IMR-90 (cell line): Measurements from ENCODE around the gene CDCA7. TPM values are rescaled to one million over a fixed set of nuclear protein-coding genes. Genes with fewer than 3 reads are reported as not detected.

Experiments used
- ATAC-seq: fragments of 200-7000 bp; cut with Tn5 transposase; 2 replicates; pipeline ENCODE4 v1.9.1; 2020; ENCODE audit warnings: low read depth, mild to moderate bottlenecking, moderate library complexity
- BruUV-seq: library from RNA; stranded (reverse); fragments of 400-500 nt; replicated peaks from 2 replicates; lab custom pipeline; 2021; lab: Mats Ljungman, UMichigan
- CTCF ChIA-PET: fragments of 300-600 bp; formaldehyde crosslinking; extraction: SDS; loops from one replicate; lab custom pipeline; 2021; ENCODE audit warnings: antibody characterized with exemption; lab: Yijun Ruan, JAX
- POLR2A ChIA-PET: fragments of 300-600 bp; sonication (Branson Sonifier 250); formaldehyde crosslinking; loops from one replicate; lab custom pipeline; 2022; ENCODE audit warnings: antibody characterized with exemption; ENCODE audit not compliant: unreplicated experiment; lab: Charles Lee
- DNase-seq: peaks from one replicate; pipeline ENCODE4 v3.0.0; 2013
- H2AFZ ChIP-seq: replicated peaks from 2 replicates; pipeline ENCODE3; 2013; ENCODE audit warnings: low read length, mild to moderate bottlenecking; ENCODE audit not compliant: poor library complexity
- H2AK5ac ChIP-seq: 2 replicates; pipeline ENCODE4 v1.6.1; 2013; ENCODE audit warnings: low read depth, low read length, inconsistent platforms
- H2AK9ac ChIP-seq: replicated peaks from 2 replicates; pipeline ENCODE3; 2013; ENCODE audit warnings: mild to moderate bottlenecking, low read depth, low read length, moderate library complexity; ENCODE audit not compliant: poor library complexity
- H2BK120ac ChIP-seq: 2 replicates; pipeline ENCODE4 v1.6.1; 2013; ENCODE audit warnings: low read depth, low read length, inconsistent platforms
- H2BK15ac ChIP-seq: 3 replicates; pipeline ENCODE4 v1.6.1; 2013; ENCODE audit warnings: low read depth, low read length, inconsistent platforms
- H2BK20ac ChIP-seq: 2 replicates; pipeline ENCODE4 v1.6.1; 2013; ENCODE audit warnings: low read depth, mild to moderate bottlenecking, inconsistent platforms, low read length, moderate library complexity
- H2BK5ac ChIP-seq: 2 replicates; pipeline ENCODE4 v1.6.1; 2013; ENCODE audit warnings: mild to moderate bottlenecking, low read depth, low read length, inconsistent platforms; ENCODE audit not compliant: poor library complexity, severe bottlenecking
- H3K14ac ChIP-seq: replicated peaks from 2 replicates; pipeline ENCODE4 v1.6.1; 2013; ENCODE audit warnings: low read depth, low read length, inconsistent platforms
- H3K18ac ChIP-seq: 2 replicates; pipeline ENCODE4 v1.6.1; 2013; ENCODE audit warnings: low read depth, low read length, control low read depth
- H3K23ac ChIP-seq: 2 replicates; pipeline ENCODE4 v1.6.1; 2013; ENCODE audit warnings: low read depth, low read length, inconsistent platforms
- H3K27ac ChIP-seq: 2 replicates; pipeline ENCODE4 v1.5.1; 2013; ENCODE audit warnings: mild to moderate bottlenecking, control low read depth, low read length; ENCODE audit not compliant: insufficient read depth
- H3K27me3 ChIP-seq: 2 replicates; pipeline ENCODE4 v1.6.1; 2013; ENCODE audit warnings: low read length; ENCODE audit not compliant: control insufficient read depth, insufficient read depth
- H3K36me3 ChIP-seq: 2 replicates; pipeline ENCODE4 v1.6.1; 2013; ENCODE audit warnings: low read length, mixed read lengths; ENCODE audit not compliant: control insufficient read depth, insufficient read depth
- H3K4ac ChIP-seq: 2 replicates; pipeline ENCODE4 v1.6.1; 2013; ENCODE audit warnings: low read depth, low read length, inconsistent platforms
- H3K4me1 ChIP-seq: 2 replicates; pipeline ENCODE4 v1.6.1; 2013; ENCODE audit warnings: low read length, mixed read lengths; ENCODE audit not compliant: control insufficient read depth, insufficient read depth
- H3K4me2 ChIP-seq: 2 replicates; pipeline ENCODE4 v1.6.1; 2013; ENCODE audit warnings: low read depth, mild to moderate bottlenecking, control low read depth, low read length, moderate library complexity
- H3K4me3 ChIP-seq: 2 replicates; pipeline ENCODE4 v1.5.1; 2013; ENCODE audit warnings: low read depth, mild to moderate bottlenecking, control low read depth, low read length, moderate library complexity; ENCODE audit not compliant: insufficient read depth
- H3K56ac ChIP-seq: 2 replicates; pipeline ENCODE4 v1.6.1; 2013; ENCODE audit warnings: low read length, inconsistent platforms; ENCODE audit not compliant: insufficient read depth; ENCODE audit errors: extremely low read depth
- H3K79me1 ChIP-seq, 2 experiments: 2 replicates each; pipeline ENCODE4 v1.6.1; 2013; ENCODE audit warnings: low read length in 2 of 2, inconsistent platforms in 1 of 2, low read depth in 1 of 2
- H3K9ac ChIP-seq: 2 replicates; pipeline ENCODE4 v1.6.1; 2013; ENCODE audit warnings: low read depth, low read length, control low read depth
- H3K9me1 ChIP-seq: 2 replicates; pipeline ENCODE4 v1.6.1; 2013; ENCODE audit warnings: low read length, inconsistent platforms; ENCODE audit not compliant: insufficient read depth
- H3K9me3 ChIP-seq: 2 replicates; pipeline ENCODE4 v1.6.1; 2013; ENCODE audit warnings: low read length; ENCODE audit not compliant: control insufficient read depth, insufficient read depth
- H4K20me1 ChIP-seq: 2 replicates; pipeline ENCODE4 v1.6.1; 2013; ENCODE audit warnings: low read length, inconsistent platforms; ENCODE audit not compliant: insufficient read depth
- H4K5ac ChIP-seq: 2 replicates; pipeline ENCODE4 v1.6.1; 2013; ENCODE audit warnings: mild to moderate bottlenecking, low read depth, low read length, control low read depth
- H4K8ac ChIP-seq, 2 experiments: 2 replicates each; pipeline ENCODE4 v1.6.1; 2013; ENCODE audit warnings: low read depth in 2 of 2, low read length in 2 of 2, control low read depth in 1 of 2, inconsistent platforms in 1 of 2
- H4K91ac ChIP-seq: 2 replicates; pipeline ENCODE4 v1.6.1; 2013; ENCODE audit warnings: low read depth, low read length, inconsistent platforms; ENCODE audit not compliant: insufficient read depth
- CEBPB ChIP-seq: IDR thresholded peaks from 2 replicates; pipeline ENCODE4 v1.6.1; 2012; ENCODE audit warnings: low read depth, low read length, improper control_type of control experiment
- CHD1 ChIP-seq: IDR thresholded peaks from 2 replicates; pipeline ENCODE4 v1.6.1; 2012; ENCODE audit warnings: low read depth, low read length, improper control_type of control experiment
- POLR2A ChIP-seq: IDR thresholded peaks from 2 replicates; pipeline ENCODE4 v1.6.1; 2012; ENCODE audit warnings: mild to moderate bottlenecking, low read depth, low read length
- RAD21 ChIP-seq: IDR thresholded peaks from 2 replicates; pipeline ENCODE4 v1.6.1; 2012; ENCODE audit warnings: low read length, improper control_type of control experiment
- RCOR1 ChIP-seq: IDR thresholded peaks from 2 replicates; pipeline ENCODE4 v1.6.1; 2012; ENCODE audit warnings: mild to moderate bottlenecking, low read length, improper control_type of control experiment; ENCODE audit not compliant: insufficient replicate concordance
- RFX5 ChIP-seq: IDR thresholded peaks from 2 replicates; pipeline ENCODE4 v1.8.0; 2012; ENCODE audit warnings: low read depth, mild to moderate bottlenecking, low read length, moderate library complexity
- SMC3 ChIP-seq: fragments of 150-350 bp; IDR thresholded peaks from 2 replicates; pipeline ENCODE4 v1.6.1; 2016; ENCODE audit warnings: low read depth, mild to moderate bottlenecking, antibody characterized with exemption, low read length, moderate library complexity
- WGBS, 2 experiments: methylation state at CpG; one replicate each; pipeline versions ENCODE4 v1.1.5 to v1.1.7; 2013; ENCODE audit warnings: missing lambda C conversion rate in 2 of 2; ENCODE audit not compliant: insufficient read length in 1 of 2; ENCODE audit errors: extremely low coverage in 2 of 2; 5-methylcytosine and 5-hydroxymethylcytosine counted together
- dilution Hi-C: fragments of 300-500 bp; cut with HindIII; formaldehyde crosslinking; loops from one replicate; pipeline ENCODE4 v1.14.3; 2018; ENCODE audit warnings: low sequenced_read_pairs; ENCODE audit not compliant: unreplicated experiment
- in situ Hi-C: fragments of 300-500 bp; cut with MboI; formaldehyde crosslinking; loops from 3 replicates; pipeline ENCODE4 v1.14.3; 2019; ENCODE audit warnings: low sequenced_read_pairs, inconsistent platforms, mixed read lengths
- intact Hi-C: fragments of 100-400 bp; cut with micrococcal nuclease; formaldehyde crosslinking; loops from 2 replicates; pipeline ENCODE4 v1.10.0; 2022
- polyA plus RNA-seq, 3 experiments: library from polyadenylated mRNA; depleted of rRNA; stranded (reverse); fragments of >200 nt; gene quantifications; 2 replicates each; pipeline ENCODE4 v1.2.3, GENCODE V29; 2012; ENCODE audit warnings: low replicate concordance in 1 of 3
- total RNA-seq: library from RNA; depleted of rRNA; stranded (reverse); fragments of >200 nt; gene quantifications from 2 replicates; pipeline ENCODE4 v1.2.3, GENCODE V29; 2012
- TF ChIP-seq, protein P1 (sequence below): fragments of 150-350 bp; IDR thresholded peaks from 2 replicates; pipeline ENCODE4 v1.6.1; 2017; ENCODE audit warnings: mild to moderate bottlenecking, antibody characterized with exemption, low read length, low read depth

CDCA7 gene
- total and polyA plus RNA-seq, 2 of the 4 experiments (the other 2 are of a cell fraction): 12.0 to 18.7 TPM

DNA sequence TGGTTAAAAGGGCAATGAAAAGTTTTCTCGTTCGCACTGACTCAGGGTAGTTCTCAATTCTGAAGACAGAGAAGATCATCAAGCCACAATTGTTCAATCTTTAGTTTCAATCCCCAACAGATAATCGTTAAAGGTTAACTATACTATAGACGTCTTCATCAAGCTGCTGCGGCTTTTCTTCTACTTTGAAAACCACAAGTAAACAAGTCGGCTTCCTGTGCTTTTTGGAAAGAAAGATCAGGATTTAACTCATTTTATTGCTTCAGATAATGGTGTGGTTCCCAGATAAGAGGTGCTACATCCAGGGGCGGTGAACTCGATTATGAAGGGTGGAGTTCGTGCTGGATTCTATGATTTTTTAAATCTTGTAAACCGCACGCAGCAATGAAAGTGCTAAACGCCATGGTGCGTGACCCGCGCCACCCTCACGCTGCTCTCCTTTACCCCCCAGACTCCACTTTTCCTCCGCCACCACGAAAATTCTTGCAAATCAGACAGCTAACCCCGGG, 545 bp upstream of the CDCA7 start:
- peaks cover 13% of the 10 kb centered on the region for H3K27me3 ChIP-seq
- H3K9ac ChIP-seq: peak overlapping the region; percentile 58
- H4K5ac ChIP-seq: no peak overlapping the region
- H3K4me1 ChIP-seq: peaks cover 2% of the 10 kb centered on the region; the same call in 1 of the 2 replicates
- peak overlapping the region in 1 of 2 experiments; percentile 75; a peak in 2 of 4 replicates for H4K8ac ChIP-seq
- H3K79me1 ChIP-seq: peaks cover 16 to 22% of the 10 kb centered on the region in 2 experiments
- no TSS peak for BruUV-seq
- no peak overlapping the region for H2AK5ac ChIP-seq
- H3K4me3 ChIP-seq: peak overlapping the region; percentile 58
- H3K14ac ChIP-seq: no peak overlapping the region
- H3K4me2 ChIP-seq: peak overlapping the region; percentile 99
- H3K36me3 ChIP-seq: no peaks in the 10 kb centered on the region
- ChIA-PET CTCF (no interaction called here), POLR2A (no interaction called here)
- TF ChIP-seq, protein P1, sequence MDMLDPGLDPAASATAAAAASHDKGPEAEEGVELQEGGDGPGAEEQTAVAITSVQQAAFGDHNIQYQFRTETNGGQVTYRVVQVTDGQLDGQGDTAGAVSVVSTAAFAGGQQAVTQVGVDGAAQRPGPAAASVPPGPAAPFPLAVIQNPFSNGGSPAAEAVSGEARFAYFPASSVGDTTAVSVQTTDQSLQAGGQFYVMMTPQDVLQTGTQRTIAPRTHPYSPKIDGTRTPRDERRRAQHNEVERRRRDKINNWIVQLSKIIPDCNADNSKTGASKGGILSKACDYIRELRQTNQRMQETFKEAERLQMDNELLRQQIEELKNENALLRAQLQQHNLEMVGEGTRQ: no peak
- TF ChIP-seq SMC3 (no peak), RAD21 (no peak), RFX5 (no peak), CHD1 (no peak), RCOR1 (no peak), CEBPB (no peak), POLR2A (no peak)
- H3K4ac ChIP-seq: no peak overlapping the region
- H2BK20ac ChIP-seq: no peak overlapping the region
- no peaks in the 10 kb centered on the region for H4K20me1 ChIP-seq
- no peaks in the 10 kb centered on the region for H3K9me3 ChIP-seq
- no peak for ATAC-seq
- no peak for DNase-seq
- 0% methylated on average over 1 of the region's 19 CpGs; no CpG with 5 or more reads in 1 of the 2 experiments for WGBS, 2 experiments
- no peak overlapping the region for H2BK5ac ChIP-seq
- H3K23ac ChIP-seq: no peak overlapping the region
- H3K56ac ChIP-seq: no peak overlapping the region; the same call in 1 of the 2 replicates
- no peak overlapping the region; the same call in 1 of the 2 replicates for H3K27ac ChIP-seq
- dilution Hi-C loops (no loop called here), in situ Hi-C loops (loop anchor here (25.0 kb wide), 1 partner anchor 317 kb away; no protein-coding TSS in a partner anchor), intact Hi-C loops (no loop called here)
- H2AK9ac ChIP-seq: peak overlapping the region; percentile 73
- no peak overlapping the region for H2BK15ac ChIP-seq
- H3K9me1 ChIP-seq: peaks cover 3% of the 10 kb centered on the region; the same call in 1 of the 2 replicates
- H3K18ac ChIP-seq: no peak overlapping the region
- H4K91ac ChIP-seq: no peak overlapping the region
- peak overlapping the region; percentile 96 for H2AFZ ChIP-seq
- no peak overlapping the region for H2BK120ac ChIP-seq
